AG09319 (cell line): Measurements from ENCODE around the gene APOBEC3A.

Experiments used
- DNase-seq: peaks from one replicate; pipeline ENCODE4 v3.0.0-alpha.2; 2010; ENCODE audit warnings: low read depth; ENCODE audit errors: extremely low read depth
- TF ChIP-seq, protein P1 (sequence below): IDR thresholded peaks from 2 replicates; pipeline ENCODE4 v1.5.1; 2011; ENCODE audit warnings: low read depth, mild to moderate bottlenecking, inconsistent platforms, low read length, moderate library complexity

APOBEC3A gene

GRCh38 chr22:38957046-38957770, at the start of gene APOBEC3A:
TSS of gene APOBEC3A (plus strand) at chr22:38957609. CDS start at chr22:38957692, 83 bp downstream.
- TF ChIP-seq, protein P1, sequence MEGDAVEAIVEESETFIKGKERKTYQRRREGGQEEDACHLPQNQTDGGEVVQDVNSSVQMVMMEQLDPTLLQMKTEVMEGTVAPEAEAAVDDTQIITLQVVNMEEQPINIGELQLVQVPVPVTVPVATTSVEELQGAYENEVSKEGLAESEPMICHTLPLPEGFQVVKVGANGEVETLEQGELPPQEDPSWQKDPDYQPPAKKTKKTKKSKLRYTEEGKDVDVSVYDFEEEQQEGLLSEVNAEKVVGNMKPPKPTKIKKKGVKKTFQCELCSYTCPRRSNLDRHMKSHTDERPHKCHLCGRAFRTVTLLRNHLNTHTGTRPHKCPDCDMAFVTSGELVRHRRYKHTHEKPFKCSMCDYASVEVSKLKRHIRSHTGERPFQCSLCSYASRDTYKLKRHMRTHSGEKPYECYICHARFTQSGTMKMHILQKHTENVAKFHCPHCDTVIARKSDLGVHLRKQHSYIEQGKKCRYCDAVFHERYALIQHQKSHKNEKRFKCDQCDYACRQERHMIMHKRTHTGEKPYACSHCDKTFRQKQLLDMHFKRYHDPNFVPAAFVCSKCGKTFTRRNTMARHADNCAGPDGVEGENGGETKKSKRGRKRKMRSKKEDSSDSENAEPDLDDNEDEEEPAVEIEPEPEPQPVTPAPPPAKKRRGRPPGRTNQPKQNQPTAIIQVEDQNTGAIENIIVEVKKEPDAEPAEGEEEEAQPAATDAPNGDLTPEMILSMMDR: no peak

GRCh38 chr22:38907767-38908166, 49.6 kb upstream of the APOBEC3A start:
- TF ChIP-seq, protein P1: no peak
- no peak for DNase-seq

More at GRCh38 chr22:38957046-38957770, at the start of gene APOBEC3A:
- no peak for DNase-seq

- no peak for DNase-seq
- TF ChIP-seq, protein P1: no peak
Observed at GRCh38 chr22:38911434-38911833, 46.0 kb upstream of the APOBEC3A start.

GRCh38 chr22:38919631-38920190, 37.7 kb upstream of the APOBEC3A start:
- no peak for DNase-seq
- TF ChIP-seq, protein P1: no peak

- TF ChIP-seq, protein P1: no peak
- DNase-seq: no peak
Observed at GRCh38 chr22:38921120-38921519, 36.3 kb upstream of the APOBEC3A start.

DNA sequence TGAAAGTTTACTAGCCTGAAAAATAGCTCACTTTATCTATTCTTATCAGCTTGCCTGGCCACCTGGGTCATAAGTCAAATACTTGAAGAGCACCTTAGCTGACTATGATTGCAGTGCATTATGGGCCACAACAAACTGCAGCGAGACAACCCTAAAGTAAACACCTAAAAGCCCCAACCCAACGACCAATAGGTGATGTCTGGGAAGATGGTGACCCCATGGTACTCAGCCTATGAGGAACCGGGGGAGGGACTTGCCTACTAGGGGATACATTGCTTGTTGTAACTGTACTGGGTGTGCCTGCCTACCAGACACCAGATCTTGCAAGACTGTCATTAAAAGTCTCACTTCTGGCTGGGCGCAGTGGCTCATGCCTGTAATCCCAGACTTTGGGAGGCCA, 35.6 kb upstream of the APOBEC3A start:
- no peak for DNase-seq
- TF ChIP-seq, protein P1: no peak
